HG03025 (cell line): Measurements from ENCODE around the gene GLB1L.
"Not testable (repeated sequence)": the region's sequence is repeated elsewhere in the genome, so short reads cannot be mapped to it uniquely, and the experiment has no call there.

Experiments
- ATAC-seq: cut with Tn5 transposase; IDR thresholded peaks from one replicate; pipeline ENCODE4 v1.9.1; 2021; ENCODE audit warnings: mild to moderate bottlenecking, moderate library complexity; ENCODE audit not compliant: unreplicated experiment, low FRiP score

Gene GLB1L

DNA sequence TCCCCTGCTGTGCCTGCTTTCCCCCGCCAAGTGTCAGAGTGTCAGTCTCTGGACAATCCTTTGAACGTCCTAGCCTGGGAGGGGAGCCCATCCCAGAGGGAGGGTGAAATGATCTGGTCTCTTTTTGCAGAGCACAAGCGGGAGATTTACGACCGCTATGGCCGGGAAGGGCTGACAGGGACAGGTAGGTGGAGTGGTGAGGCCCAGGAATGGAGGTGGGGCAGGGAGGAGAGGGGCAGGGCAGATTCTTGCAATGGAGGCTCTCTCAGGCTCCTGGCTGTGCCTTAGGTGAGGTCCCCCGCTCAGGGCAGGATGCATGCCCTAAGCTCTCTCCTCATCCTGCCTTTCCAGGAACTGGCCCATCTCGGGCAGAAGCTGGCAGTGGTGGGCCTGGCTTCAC is 36.3 kb upstream of the GLB1L start:
- no peak for ATAC-seq

DNA sequence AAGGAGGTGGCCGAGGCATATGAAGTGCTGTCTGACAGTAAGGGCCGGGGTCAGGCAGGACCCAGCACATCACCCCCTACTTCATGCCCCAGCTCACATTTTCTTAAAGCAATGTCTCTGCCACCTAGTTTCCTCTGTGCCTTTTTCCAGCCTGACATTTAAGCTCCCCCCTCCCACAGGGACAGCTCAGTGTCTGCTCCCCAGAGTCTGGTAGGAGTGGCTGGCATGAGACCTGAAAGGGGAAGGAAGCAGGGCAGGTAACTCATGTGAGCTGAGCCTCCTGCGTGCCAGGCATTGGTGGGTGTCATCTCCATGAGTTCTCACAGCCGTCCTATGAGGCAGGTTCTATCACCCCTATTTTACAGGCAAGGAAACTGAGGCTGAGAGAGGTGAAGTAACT is 35.4 kb upstream of the GLB1L start:
- ATAC-seq: no peak

GRCh38 chr2:219279916-219280516 is 34.8 kb upstream of the GLB1L start:
- ATAC-seq: no peak

- peak; percentile 87 for ATAC-seq
Measured at GRCh38 chr2:219279151-219279915, 34.1 kb upstream of the GLB1L start, which contains the start of gene DNAJB2. TSS of gene DNAJB2 (plus strand) at chr2:219279366. CDS start at chr2:219279834, 468 bp downstream.

DNA sequence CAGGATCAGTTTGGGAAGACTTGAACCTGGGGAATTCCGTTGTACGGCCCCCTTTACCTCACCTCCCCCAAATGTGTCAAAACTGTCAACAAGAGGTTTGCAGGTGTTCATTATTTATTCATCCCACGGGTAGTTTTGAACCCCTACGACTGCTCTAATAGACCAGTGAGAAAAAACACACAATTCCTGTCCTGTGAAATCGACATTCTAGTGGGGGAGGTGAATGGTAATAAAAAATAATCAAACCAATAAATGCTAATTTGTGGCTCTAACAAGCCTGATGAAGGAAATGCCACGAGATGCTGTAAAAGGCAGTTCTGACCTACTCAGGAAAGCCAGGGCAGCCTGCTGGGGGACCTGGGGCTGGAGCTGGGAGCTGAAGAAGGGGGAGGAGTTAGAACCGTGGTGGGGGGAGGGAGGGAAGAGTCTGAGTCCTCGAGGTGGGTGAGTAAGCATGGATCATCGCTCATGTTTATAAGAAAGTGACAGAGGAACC is 33.5 kb upstream of the GLB1L start:
- ATAC-seq: no peak

- no peak for ATAC-seq
Measured at GRCh38 chr2:219277703-219278654, 32.7 kb upstream of the GLB1L start.

- no peak for ATAC-seq
Measured at GRCh38 chr2:219274361-219274921, 29.2 kb upstream of the GLB1L start.

DNA sequence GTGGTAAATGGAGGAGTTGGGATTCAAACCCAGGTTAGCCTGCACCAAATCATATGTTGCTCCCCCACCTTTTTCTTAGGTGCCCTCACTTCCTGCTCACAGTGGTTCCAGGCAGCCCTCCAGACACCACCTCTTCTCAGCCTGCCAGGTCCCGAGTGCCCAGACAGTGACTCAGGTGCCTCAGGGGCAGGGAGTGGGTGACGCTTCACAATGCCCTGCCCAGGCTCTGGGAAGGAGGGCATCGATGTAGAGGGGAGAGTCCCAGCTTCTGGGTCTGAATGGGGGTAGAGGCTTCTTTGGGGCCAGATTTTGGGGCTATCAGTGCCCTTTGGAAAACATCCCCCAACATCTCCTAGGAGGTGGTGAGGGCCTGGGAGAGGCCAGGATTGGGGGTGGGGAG is 28.7 kb upstream of the GLB1L start:
- ATAC-seq: no peak

DNA sequence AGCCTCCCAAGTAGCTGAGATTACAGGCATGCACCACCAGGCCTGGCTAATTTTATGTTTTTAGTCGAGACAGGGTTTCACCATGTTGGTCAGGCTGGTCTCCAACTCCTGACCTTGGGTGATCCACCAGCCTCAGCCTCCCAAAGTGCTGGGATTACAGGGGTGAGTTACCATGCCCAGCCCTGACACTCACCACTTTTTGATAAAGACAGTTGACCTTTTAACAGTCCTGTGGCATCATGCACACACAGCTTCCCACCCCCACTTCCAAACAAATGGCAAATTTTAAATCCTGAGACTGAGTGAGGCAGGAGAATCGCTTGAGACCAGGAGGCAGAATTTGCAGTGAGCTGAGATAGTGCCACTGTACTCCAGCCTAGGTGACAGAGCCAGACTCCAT is 27.8 kb upstream of the GLB1L start:
- no peak for ATAC-seq

GRCh38 chr2:219272356-219272755 is 27.1 kb upstream of the GLB1L start:
- ATAC-seq: no peak

DNA sequence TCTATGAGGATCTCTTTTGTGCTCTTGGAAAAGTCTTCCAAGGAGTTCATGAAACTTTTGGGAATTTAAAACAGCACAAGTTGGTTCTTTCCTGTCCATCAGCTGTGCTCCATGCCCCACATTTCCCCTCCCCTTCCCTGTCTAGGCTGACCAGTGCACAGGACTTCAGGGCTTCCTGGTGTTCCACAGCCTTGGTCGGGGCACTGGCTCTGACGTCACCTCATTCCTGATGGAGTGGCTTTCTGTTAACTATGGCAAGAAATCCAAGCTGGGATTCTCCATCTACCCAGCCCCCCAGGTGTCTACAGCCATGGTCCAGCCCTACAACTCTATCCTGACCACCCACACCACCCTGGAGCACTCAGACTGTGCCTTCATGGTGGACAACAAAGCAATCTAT is 25.8 kb upstream of the GLB1L start:
- ATAC-seq: no peak

- no peak for ATAC-seq
Measured at GRCh38 chr2:219270055-219270372, 24.8 kb upstream of the GLB1L start.

DNA sequence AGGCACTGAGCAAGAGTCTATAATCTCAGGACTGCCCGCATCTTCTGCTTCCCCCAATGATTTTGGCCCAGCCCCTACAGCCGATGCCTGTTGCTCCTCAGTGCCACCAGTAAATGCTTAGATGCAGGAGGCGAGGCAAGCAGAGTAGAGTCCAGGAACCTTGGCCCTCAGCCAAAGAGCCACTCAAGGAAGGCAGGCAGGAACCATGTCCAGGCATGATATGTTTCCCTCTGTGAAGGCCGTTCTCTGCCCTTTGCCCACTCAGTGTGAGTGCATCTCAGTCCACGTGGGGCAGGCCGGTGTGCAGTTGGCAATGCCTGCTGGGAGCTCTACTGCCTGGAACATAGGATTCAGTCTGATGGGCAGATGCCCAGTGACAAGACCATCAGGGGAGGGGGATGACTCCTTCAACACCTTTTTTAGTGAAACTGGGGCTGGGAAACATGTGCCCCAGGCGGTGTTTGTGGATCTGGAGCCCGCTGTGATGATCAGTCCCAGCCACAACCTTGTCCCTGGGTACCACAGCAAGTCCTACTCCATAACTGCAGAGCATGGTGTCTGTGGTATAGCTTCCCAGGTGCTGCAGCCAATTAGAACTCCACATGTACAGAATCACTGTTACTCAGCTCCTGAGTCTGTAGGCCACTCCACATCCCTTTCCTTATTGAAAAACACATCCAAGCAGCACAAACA is 24.3 kb upstream of the GLB1L start:
- ATAC-seq: no peak

GRCh38 chr2:219268294-219268693 is 23.1 kb upstream of the GLB1L start:
- no peak for ATAC-seq

- ATAC-seq: no peak
Measured at GRCh38 chr2:219266886-219267285, 21.6 kb upstream of the GLB1L start.

GRCh38 chr2:219266232-219266631 is 21.0 kb upstream of the GLB1L start:
- ATAC-seq: no peak

DNA sequence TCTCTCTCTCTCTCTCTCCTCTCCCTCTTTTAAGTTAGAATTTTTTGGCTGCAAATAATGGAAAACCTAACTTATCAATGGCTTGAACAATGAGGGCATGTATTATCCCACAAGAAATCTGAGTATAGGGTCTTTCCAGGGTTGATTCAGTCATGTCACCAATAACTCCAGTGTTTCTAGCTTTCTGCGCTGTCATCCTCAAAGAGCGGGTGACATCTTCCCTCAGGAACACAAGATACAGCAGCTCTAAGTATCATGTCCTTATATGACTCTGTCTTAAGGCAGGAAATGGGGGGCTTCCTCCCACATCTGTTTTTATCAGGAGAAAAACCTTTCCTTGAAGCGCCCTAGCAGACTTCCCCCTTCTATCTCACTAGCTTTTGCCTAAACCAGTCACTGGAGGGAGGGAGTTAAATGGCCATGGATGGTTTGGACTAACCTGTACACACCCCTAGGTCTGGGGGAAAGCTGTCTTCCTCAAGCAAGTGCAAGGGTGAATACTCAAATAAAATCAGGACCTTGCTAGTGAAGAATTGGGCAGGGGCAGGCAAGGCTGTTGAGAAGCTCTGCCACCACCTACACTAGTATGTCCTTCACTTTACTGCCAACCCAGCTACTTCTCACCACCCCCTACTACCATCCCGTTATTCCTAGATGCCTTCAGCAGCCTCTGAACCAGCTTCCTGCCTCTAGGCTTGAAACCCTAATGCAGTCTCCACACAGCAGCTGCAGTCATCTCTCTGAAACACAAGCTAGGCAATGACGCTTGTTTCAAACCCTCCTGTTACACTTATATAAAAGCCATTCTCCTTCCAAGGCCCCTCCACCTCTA is 16.0 kb upstream of the GLB1L start:
- ATAC-seq: no peak

- not testable (repeated sequence) for ATAC-seq
Measured at GRCh38 chr2:219258942-219259341, 13.7 kb upstream of the GLB1L start.

GRCh38 chr2:219254590-219255201 is 9.5 kb upstream of the GLB1L start:
- ATAC-seq: peak; percentile 19
